Spinal cord (tissue), 10 donors: ENCODE data around the gene COX4I1. TPM values are rescaled to one million over a fixed set of nuclear protein-coding genes. Genes with fewer than 3 reads are reported as not detected.
"Not testable (repeated sequence)": the region's sequence is repeated elsewhere in the genome, so short reads cannot be mapped to it uniquely, and the experiment has no call there.

Experiments
- DNase-seq, 6 donors: peaks; one replicate each; pipeline versions ENCODE4 v3.0.0 to v3.0.0-alpha.2; 2013 to 2015; ENCODE audit warnings: low spot score in 6 of 6, low read depth in 4 of 6
- H3K27ac ChIP-seq: one replicate; pipeline ENCODE4 v1.5.1; 2013; ENCODE audit warnings: low read depth, low read length, control low read depth
- H3K27me3 ChIP-seq: one replicate; pipeline ENCODE4 v1.6.1; 2013; ENCODE audit warnings: low read length; ENCODE audit not compliant: control insufficient read depth, insufficient read depth
- H3K36me3 ChIP-seq: one replicate; pipeline ENCODE4 v1.6.1; 2013; ENCODE audit warnings: low read length; ENCODE audit not compliant: control insufficient read depth, insufficient read depth
- H3K4me1 ChIP-seq: one replicate; pipeline ENCODE4 v1.6.1; 2013; ENCODE audit warnings: low read length; ENCODE audit not compliant: control insufficient read depth, insufficient read depth
- H3K4me3 ChIP-seq: one replicate; pipeline ENCODE4 v1.5.1; 2013; ENCODE audit warnings: low read depth, low read length, control low read depth
- H3K9me3 ChIP-seq: one replicate; pipeline ENCODE4 v1.6.1; 2013; ENCODE audit warnings: low read length; ENCODE audit not compliant: control insufficient read depth, insufficient read depth
- WGBS: methylation state at CpG from one replicate; pipeline ENCODE4 v1.1.5; 2013; ENCODE audit warnings: missing lambda C conversion rate; ENCODE audit not compliant: insufficient coverage; 5-methylcytosine and 5-hydroxymethylcytosine counted together
- polyA plus RNA-seq, 2 donors: library from polyadenylated mRNA; unstranded; fragments of 120-200 nt; gene quantifications; one replicate each; pipeline ENCODE4 v1.2.1, GENCODE V29; 2013; ENCODE audit not compliant: insufficient read length in 2 of 2
- total RNA-seq, 2 donors: library from RNA; depleted of rRNA in 1 of 2; stranded (reverse); fragments of 120-200 nt in 1 of 2; fragments of >200 nt in 1 of 2; gene quantifications; one replicate each; pipeline versions ENCODE4 v1.2.3 to v1.2.4, GENCODE V29; 2013 to 2014
- donor health status: healthy.

Gene COX4I1
- total and polyA plus RNA-seq, 4 donors, result 212 to 556 (median 515) TPM

DNA sequence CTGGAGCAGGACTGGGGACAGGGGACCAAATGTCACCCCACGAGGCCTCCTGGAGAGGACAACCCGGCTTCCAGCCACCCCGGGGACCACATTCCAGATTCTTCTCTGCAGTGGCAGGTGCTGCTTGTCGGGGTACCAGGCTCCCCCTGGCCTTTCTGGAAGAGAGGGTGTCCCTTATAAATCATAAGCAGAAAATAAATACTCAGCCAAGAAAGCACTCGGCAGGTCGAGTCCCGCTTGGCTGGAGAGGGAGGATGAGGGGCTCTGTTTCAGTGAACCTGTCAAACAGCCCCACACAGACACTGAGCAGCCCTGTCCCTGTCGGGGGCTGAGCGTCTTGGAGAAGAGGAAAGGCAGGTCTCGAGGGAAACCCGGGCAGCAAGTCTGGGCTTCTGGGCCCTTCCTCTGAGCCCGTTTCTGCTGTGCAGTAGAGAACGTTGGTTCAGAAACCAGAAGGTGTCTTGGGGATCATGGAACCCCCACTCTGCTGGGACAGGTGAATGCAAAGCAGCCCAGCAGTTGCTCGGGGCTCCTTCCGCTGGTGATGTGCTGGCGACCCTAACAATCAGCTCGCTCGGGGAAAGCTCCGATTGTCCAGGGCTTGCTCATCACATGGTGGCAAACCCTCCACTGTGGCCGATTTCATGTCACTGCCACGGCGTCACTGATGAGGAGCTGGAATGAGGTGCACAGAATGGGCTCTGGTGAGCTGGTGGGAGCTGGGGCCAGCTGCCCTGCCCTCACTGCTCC is 36.6 kb downstream of the COX4I1 start:
- Histone ChIP-seq H3K9me3 (no peaks in the 10 kb centered on the region), H3K36me3 (no peaks in the 10 kb centered on the region), H3K27ac (no peak overlapping the region), H3K27me3 (peaks cover 10% of the 10 kb centered on the region), H3K4me1 (peaks cover 5% of the 10 kb centered on the region), H3K4me3 (no peak overlapping the region)
- DNase-seq, result no peak
- WGBS, result 75% methylated on average over 15 of the region's 22 CpGs

GRCh38 chr16:85836706-85837582 is 37.4 kb downstream of the COX4I1 start:
- 74% methylated on average over 19 of the region's 24 CpGs for WGBS
- H3K27ac ChIP-seq, result no peak overlapping the region
- H3K4me1 ChIP-seq, result peaks cover 5% of the 10 kb centered on the region
- H3K36me3 ChIP-seq, result no peaks in the 10 kb centered on the region
- no peaks in the 10 kb centered on the region for H3K9me3 ChIP-seq
- peaks cover 10% of the 10 kb centered on the region for H3K27me3 ChIP-seq
- no peak overlapping the region for H3K4me3 ChIP-seq
- no peak for DNase-seq

DNA sequence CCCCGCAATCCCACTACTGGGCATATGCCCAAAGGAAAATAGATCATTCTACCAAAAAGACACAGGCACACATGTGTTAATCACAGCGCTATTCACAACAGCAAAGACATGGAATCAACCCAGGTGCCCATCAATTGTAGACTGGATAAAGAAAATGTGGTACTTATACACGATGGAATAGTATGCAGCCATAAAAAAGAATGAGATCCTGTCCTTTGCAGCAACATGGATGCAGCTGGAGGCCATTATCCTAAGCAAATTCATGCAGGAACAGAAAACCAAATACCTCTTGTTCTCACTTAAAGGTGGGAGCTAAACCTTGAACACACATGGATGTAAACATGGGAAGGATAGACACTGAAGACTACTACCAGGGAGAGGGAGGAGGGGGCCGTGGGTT is 38.2 kb downstream of the COX4I1 start:
- 100% methylated on average over 1 of the region's 4 CpGs for WGBS
- not testable (repeated sequence) for H3K9me3 ChIP-seq, H3K36me3 ChIP-seq, H3K27ac ChIP-seq, H3K4me3 ChIP-seq, H3K4me1 ChIP-seq, DNase-seq
- peaks cover 10% of the 10 kb centered on the region for H3K27me3 ChIP-seq

- Histone ChIP-seq H3K36me3 (no peaks in the 10 kb centered on the region), H3K9me3 (no peaks in the 10 kb centered on the region), H3K4me3 (no peak overlapping the region), H3K27ac (no peak overlapping the region), H3K27me3 (peaks cover 10% of the 10 kb centered on the region), H3K4me1 (peaks cover 4% of the 10 kb centered on the region)
- DNase-seq, result no peak
- WGBS, result 92% methylated on average over 11 of the region's 11 CpGs
Measured at GRCh38 chr16:85838381-85838780, 38.9 kb downstream of the COX4I1 start.

GRCh38 chr16:85838876-85839585 is 39.5 kb downstream of the COX4I1 start:
- 94% methylated on average over 20 of the region's 21 CpGs for WGBS
- no peak for DNase-seq
- Histone ChIP-seq H3K36me3 (no peaks in the 10 kb centered on the region), H3K9me3 (no peaks in the 10 kb centered on the region), H3K27ac (no peak overlapping the region), H3K4me1 (no peaks in the 10 kb centered on the region), H3K4me3 (no peak overlapping the region), H3K27me3 (peaks cover 10% of the 10 kb centered on the region)

GRCh38 chr16:85839681-85840240 is 40.3 kb downstream of the COX4I1 start:
- H3K4me3 ChIP-seq, result no peak overlapping the region
- peaks cover 10% of the 10 kb centered on the region for H3K27me3 ChIP-seq
- no peak overlapping the region for H3K27ac ChIP-seq
- H3K36me3 ChIP-seq, result no peaks in the 10 kb centered on the region
- H3K4me1 ChIP-seq, result no peaks in the 10 kb centered on the region
- 82% methylated on average over 23 of the region's 24 CpGs for WGBS
- no peak for DNase-seq
- no peaks in the 10 kb centered on the region for H3K9me3 ChIP-seq

DNA sequence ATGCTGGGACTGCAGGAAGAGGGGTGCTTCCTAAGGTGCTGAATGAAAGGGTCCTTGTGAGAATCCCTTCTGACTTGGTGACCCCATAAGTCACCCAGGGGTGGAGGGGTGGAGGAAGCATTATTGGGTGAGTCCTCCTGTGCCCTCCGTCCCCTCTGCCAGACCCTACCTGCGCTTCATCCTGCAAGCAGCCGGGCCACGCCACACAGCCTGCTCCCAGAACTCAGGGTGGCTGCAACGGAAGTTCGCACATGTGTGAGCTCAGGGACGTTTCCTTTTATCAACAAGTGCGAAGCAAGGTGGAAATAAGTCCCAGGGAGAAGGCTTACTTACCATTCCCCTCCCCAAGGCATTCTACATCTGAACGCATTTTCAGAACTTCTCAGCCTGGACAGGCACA is 40.9 kb downstream of the COX4I1 start:
- Histone ChIP-seq H3K9me3 (no peaks in the 10 kb centered on the region), H3K4me3 (no peak overlapping the region), H3K27me3 (peaks cover 9% of the 10 kb centered on the region), H3K4me1 (peaks cover 2% of the 10 kb centered on the region), H3K27ac (no peak overlapping the region), H3K36me3 (no peaks in the 10 kb centered on the region)
- 94% methylated on average over 9 of the region's 9 CpGs for WGBS
- DNase-seq, result no peak

GRCh38 chr16:85840801-85841200 is 41.3 kb downstream of the COX4I1 start:
- Histone ChIP-seq H3K4me3 (no peak overlapping the region), H3K4me1 (peaks cover 2% of the 10 kb centered on the region), H3K9me3 (no peaks in the 10 kb centered on the region), H3K27ac (no peak overlapping the region), H3K36me3 (no peaks in the 10 kb centered on the region), H3K27me3 (peaks cover 8% of the 10 kb centered on the region)
- 92% methylated on average over 10 of the region's 10 CpGs for WGBS
- no peak for DNase-seq

DNA sequence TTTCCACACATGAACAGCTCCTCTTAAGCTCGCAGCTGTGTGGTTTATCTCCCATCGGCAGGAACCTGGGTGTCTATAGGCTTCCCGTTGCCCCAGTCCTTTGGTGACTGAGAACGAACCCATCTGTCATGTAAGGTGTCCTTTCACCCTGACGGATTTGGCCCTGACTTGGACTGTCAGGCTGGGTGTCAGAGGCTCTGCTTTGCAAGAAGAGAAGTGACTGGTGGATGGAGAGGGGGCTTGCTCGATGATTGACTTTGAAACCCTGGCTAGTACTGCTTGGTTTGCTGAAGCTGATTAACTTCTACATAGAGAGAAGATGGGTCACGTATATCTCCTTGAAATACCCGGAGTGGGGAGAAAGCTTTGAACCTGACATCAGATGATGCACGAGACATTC is 42.9 kb downstream of the COX4I1 start:
- Histone ChIP-seq H3K36me3 (no peaks in the 10 kb centered on the region), H3K4me3 (no peak overlapping the region), H3K4me1 (peaks cover 2% of the 10 kb centered on the region), H3K27ac (no peak overlapping the region), H3K27me3 (peaks cover 2% of the 10 kb centered on the region), H3K9me3 (no peaks in the 10 kb centered on the region)
- 86% methylated on average over 8 of the region's 9 CpGs for WGBS
- no peak for DNase-seq
